GM23338 (cell line): ENCODE measurements around the gene SEMA5A. TPM values are rescaled to one million over a fixed set of nuclear protein-coding genes. Genes with fewer than 3 reads are reported as not detected.

Experiments
- ATAC-seq: fragments of 200-7000 bp; cut with Tn5 transposase; 3 replicates; pipeline ENCODE4 v1.9.1; 2020
- DNase-seq: peaks from one replicate; pipeline ENCODE4 v3.0.0-alpha.2; 2015; ENCODE audit warnings: low spot score
- H2AFZ ChIP-seq: fragments of 200-600 bp; sonication (generic); 2 replicates; pipeline ENCODE4 v1.8.0; 2016; ENCODE audit warnings: antibody characterized with exemption, mild to moderate bottlenecking, moderate library complexity
- H3F3A ChIP-seq: fragments of 200-600 bp; sonication (generic); replicated peaks from 2 replicates; pipeline ENCODE4 v1.8.0; 2017; ENCODE audit warnings: antibody characterized with exemption, mixed run types, low read depth
- H3K27ac ChIP-seq: fragments of 200-600 bp; sonication (generic); 2 replicates; pipeline ENCODE4 v1.6.1; 2016; ENCODE audit warnings: low read depth
- H3K27me3 ChIP-seq: fragments of 200-600 bp; sonication (generic); 2 replicates; pipeline ENCODE4 v1.8.0; 2016; ENCODE audit warnings: mild to moderate bottlenecking, mixed run types, moderate library complexity; ENCODE audit not compliant: insufficient read depth
- H3K36me3 ChIP-seq: fragments of 200-600 bp; sonication (generic); 2 replicates; pipeline ENCODE4 v1.8.0; 2016; ENCODE audit warnings: mild to moderate bottlenecking; ENCODE audit not compliant: insufficient read depth
- H3K4me1 ChIP-seq: fragments of 200-600 bp; sonication (generic); 2 replicates; pipeline ENCODE4 v1.8.0; 2016; ENCODE audit warnings: mild to moderate bottlenecking, moderate library complexity; ENCODE audit not compliant: insufficient read depth
- H3K4me2 ChIP-seq: fragments of 200-600 bp; sonication (generic); 2 replicates; pipeline ENCODE4 v1.7.1; 2017; ENCODE audit warnings: mixed run types
- H3K4me3 ChIP-seq: fragments of 200-600 bp; sonication (generic); 2 replicates; pipeline ENCODE4 v1.6.1; 2016; ENCODE audit warnings: mixed run types
- H3K79me2 ChIP-seq: fragments of 200-600 bp; sonication (generic); replicated peaks from 2 replicates; pipeline ENCODE4 v1.8.0; 2017; ENCODE audit warnings: mild to moderate bottlenecking; ENCODE audit not compliant: insufficient read depth
- H3K9me2 ChIP-seq: fragments of 200-600 bp; sonication (generic); 2 replicates; pipeline ENCODE4 v1.8.0; 2017; ENCODE audit not compliant: insufficient read depth
- H4K20me1 ChIP-seq: fragments of 200-600 bp; sonication (generic); replicated peaks from 2 replicates; pipeline ENCODE4 v1.8.0; 2017; ENCODE audit warnings: mild to moderate bottlenecking; ENCODE audit not compliant: insufficient read depth
- H3K27ac Mint-ChIP-seq: 2 replicates; pipeline ENCODE4 v1.8.0; 2020; ENCODE audit warnings: inconsistent platforms, mild to moderate bottlenecking, moderate library complexity, mixed read lengths
- H3K27me3 Mint-ChIP-seq: 3 replicates; pipeline ENCODE4 v1.8.0; 2022; ENCODE audit warnings: low read depth, mild to moderate bottlenecking, moderate library complexity, mixed read lengths, inconsistent platforms; ENCODE audit not compliant: insufficient read depth, poor library complexity
- H3K36me3 Mint-ChIP-seq: 3 replicates; pipeline ENCODE4 v1.8.0; 2021; ENCODE audit warnings: low read depth, mild to moderate bottlenecking, inconsistent platforms, moderate library complexity, mixed read lengths
- H3K4me1 Mint-ChIP-seq: 3 replicates; pipeline ENCODE4 v1.8.0; 2020; ENCODE audit warnings: mild to moderate bottlenecking, inconsistent platforms, mixed read lengths
- H3K4me3 Mint-ChIP-seq: 3 replicates; pipeline ENCODE4 v1.8.0; 2021; ENCODE audit warnings: moderate library complexity, mild to moderate bottlenecking, inconsistent platforms, mixed read lengths
- H3K9me3 Mint-ChIP-seq: 3 replicates; pipeline ENCODE4 v1.8.0; 2020; ENCODE audit warnings: moderate library complexity, mild to moderate bottlenecking, inconsistent platforms, mixed read lengths
- CREB1 ChIP-seq: fragments of 250-450 bp; sonication (Bioruptor Pico); IDR thresholded peaks from 2 replicates; pipeline ENCODE4 v1.5.0; 2020; ENCODE audit warnings: low read depth, mild to moderate bottlenecking, moderate library complexity
- CTCF ChIP-seq, 2 experiments: fragments of 200-600 bp in 1 of 2; sonication (generic) in 1 of 2; conservative IDR thresholded peaks; 2 replicates each; pipeline versions ENCODE4 v1.5.1 to v1.6.1; 2016 to 2017; ENCODE audit warnings: antibody characterized with exemption in 2 of 2, low read depth in 2 of 2, mild to moderate bottlenecking in 2 of 2, moderate library complexity in 1 of 2
- ETS1 ChIP-seq: IDR thresholded peaks from 2 replicates; pipeline ENCODE4 v1.6.1; 2016; ENCODE audit warnings: antibody characterized with exemption
- EZH2 ChIP-seq: fragments of 200-600 bp; sonication (generic); IDR thresholded peaks from one replicate; pipeline ENCODE4 v1.8.0; 2017; ENCODE audit warnings: antibody characterized with exemption, mild to moderate bottlenecking, low read depth; ENCODE audit not compliant: unreplicated experiment
- EZH2phosphoT487 ChIP-seq: fragments of 200-600 bp; sonication (generic); IDR thresholded peaks from one replicate; pipeline ENCODE4 v1.8.1; 2018; ENCODE audit warnings: antibody characterized with exemption; ENCODE audit not compliant: unreplicated experiment
- JUNB ChIP-seq: IDR thresholded peaks from one replicate; pipeline ENCODE4 v1.6.1; 2016; ENCODE audit warnings: antibody characterized with exemption; ENCODE audit not compliant: unreplicated experiment
- NANOG ChIP-seq: IDR thresholded peaks from 2 replicates; pipeline ENCODE4 v1.6.1; 2016; ENCODE audit warnings: antibody characterized with exemption, borderline replicate concordance
- POLR2AphosphoS5 ChIP-seq: IDR thresholded peaks from 2 replicates; pipeline ENCODE4 v1.6.1; 2016; ENCODE audit warnings: antibody characterized with exemption, low read depth
- REST ChIP-seq: IDR thresholded peaks from one replicate; pipeline ENCODE4 v1.6.1; 2018; ENCODE audit warnings: antibody characterized with exemption; ENCODE audit not compliant: unreplicated experiment
- ZNF114 ChIP-seq: fragments of 250-450 bp; sonication (Bioruptor Pico); IDR thresholded peaks from 2 replicates; pipeline ENCODE4 v1.5.0; 2020; ENCODE audit warnings: mild to moderate bottlenecking, moderate library complexity
- ZNF331 ChIP-seq: fragments of 250-450 bp; sonication (Bioruptor Pico); IDR thresholded peaks from 2 replicates; pipeline ENCODE4 v1.5.0; 2020; ENCODE audit warnings: low read depth, mild to moderate bottlenecking, moderate library complexity
- ZNF462 ChIP-seq: fragments of 250-450 bp; sonication (Bioruptor Pico); IDR thresholded peaks from 2 replicates; pipeline ENCODE4 v1.5.0; 2020; ENCODE audit warnings: mild to moderate bottlenecking, moderate library complexity
- polyA plus RNA-seq: library from polyadenylated mRNA; unstranded; fragments of >200 nt; fragmentation: Nextera tagmentation; extraction: Ambion mirVana; gene quantifications from 2 replicates; pipeline ENCODE4 v1.2.1, GENCODE V29; 2016
- total RNA-seq: library from RNA; depleted of rRNA; stranded (reverse); fragments of >200 nt; shearing (Covaris generic); gene quantifications from 2 replicates; pipeline ENCODE4 v1.2.3, GENCODE V29; 2014

SEMA5A gene
- total and polyA plus RNA-seq, 2 experiments from 2014 or later, result 2.1 to 8.1 TPM

GRCh38 chr5:9239071-9239470 is 306.8 kb downstream of the SEMA5A start:
- H3K36me3 ChIP-seq, result no peaks in the 10 kb centered on the region
- H3K4me2 ChIP-seq, result no peak overlapping the region
- no peak for TF ChIP-seq ZNF462 (CRISPR knock-in tag)
- TF ChIP-seq NANOG, result no peak
- TF ChIP-seq EZH2phosphoT487, result no peak
- TF ChIP-seq CREB1 (CRISPR knock-in tag), result no peak
- no peak for TF ChIP-seq ETS1
- no peak for TF ChIP-seq ZNF114 (CRISPR knock-in tag)
- TF ChIP-seq POLR2AphosphoS5, result no peak
- no peak for TF ChIP-seq JUNB
- no peak for TF ChIP-seq EZH2
- no peak for TF ChIP-seq ZNF331
- TF ChIP-seq CTCF (conservative IDR thresholded peaks at IDR 0.05; ENCODE audit: low read depth in 2 of 2), result no peak
- TF ChIP-seq REST, result no peak
- H3K27me3 ChIP-seq, result no peaks in the 10 kb centered on the region
- H3K79me2 ChIP-seq, result no peaks in the 10 kb centered on the region
- H3K27ac ChIP-seq, result no peak overlapping the region
- no peaks in the 10 kb centered on the region for H3K4me1 ChIP-seq
- Mint-ChIP-seq H3K4me3 (no peak overlapping the region), H3K36me3 (no peaks in the 10 kb centered on the region), H3K27me3 (no peaks in the 10 kb centered on the region), H3K4me1 (peaks cover 2% of the 10 kb centered on the region; the same call in 2 of the 3 replicates), H3K27ac (no peak overlapping the region), H3K9me3 (no peaks in the 10 kb centered on the region)
- H4K20me1 ChIP-seq, result no peaks in the 10 kb centered on the region
- H3K9me2 ChIP-seq, result no peaks in the 10 kb centered on the region
- ATAC-seq, result no peak
- H3F3A ChIP-seq, result no peaks in the 10 kb centered on the region
- no peak overlapping the region for H3K4me3 ChIP-seq
- no peak overlapping the region for H2AFZ ChIP-seq
- DNase-seq, result no peak
